ENCODE data around the gene FAXDC2. TPM values are rescaled to one million over a fixed set of nuclear protein-coding genes. Genes with fewer than 3 reads are reported as not detected.

Gene FAXDC2
- total and polyA plus RNA-seq, 2 of the 13 experiments (the other 11 are each of a cell fraction or from before 2014, with no cell fraction given), result 4.7 to 58.8 TPM

DNA sequence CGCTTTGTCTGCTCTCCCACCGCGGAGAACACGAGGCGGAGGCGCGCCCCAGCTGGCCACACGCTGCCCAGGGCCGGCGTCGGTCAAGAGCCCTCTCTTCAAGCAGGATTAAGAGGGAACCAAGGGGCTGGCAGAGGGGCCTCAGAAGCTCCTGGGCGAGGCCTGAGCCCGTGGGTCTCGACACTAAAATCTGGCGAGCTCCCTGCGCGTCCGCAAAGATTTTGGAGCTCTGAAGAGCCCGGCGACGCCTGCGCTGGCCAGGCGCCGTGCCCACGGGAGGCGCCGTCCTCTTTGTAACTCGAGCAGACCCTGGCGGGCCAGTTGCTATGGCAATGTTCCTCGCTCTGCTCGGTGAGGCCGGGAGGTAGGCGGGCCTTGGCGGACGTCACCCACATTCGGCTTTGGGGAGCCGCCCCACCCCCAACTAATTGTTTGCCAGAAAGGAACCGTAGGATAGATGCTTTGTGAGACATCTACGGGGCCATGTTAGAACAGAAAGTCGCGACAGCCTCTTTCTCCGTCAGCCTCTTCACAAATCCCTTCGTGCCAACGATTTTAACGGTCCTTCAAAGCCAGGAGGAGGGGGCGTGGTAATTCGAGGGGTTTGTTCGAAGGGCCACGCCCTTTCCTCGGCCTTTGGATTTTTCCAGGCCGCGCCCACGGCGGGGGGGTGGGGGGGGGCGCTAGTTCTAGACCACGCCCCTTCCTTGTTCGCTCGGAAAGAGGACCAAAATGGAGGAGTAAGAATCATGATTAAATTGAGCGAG, 7.3 kb upstream of the FAXDC2 start (continued):
- TF ChIP-seq, protein P1, sequence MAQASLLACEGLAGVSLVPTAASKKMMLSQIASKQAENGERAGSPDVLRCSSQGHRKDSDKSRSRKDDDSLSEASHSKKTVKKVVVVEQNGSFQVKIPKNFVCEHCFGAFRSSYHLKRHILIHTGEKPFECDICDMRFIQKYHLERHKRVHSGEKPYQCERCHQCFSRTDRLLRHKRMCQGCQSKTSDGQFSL (CRISPR knock-in tag; IDR thresholded peaks at IDR 0.05), result no peak; the same call in 1 of the 2 replicates
- TF ChIP-seq PITX1 (CRISPR knock-in tag; IDR thresholded peaks at IDR 0.05) (no peak; the same call in 1 of the 2 replicates), ZC3H4 (CRISPR knock-in tag; IDR thresholded peaks at IDR 0.05; ENCODE audit: borderline replicate concordance) (no peak; the same call in 1 of the 2 replicates), GATAD2A (CRISPR knock-in tag; IDR thresholded peaks at IDR 0.05) (no peak), SOX5 (CRISPR knock-in tag; IDR thresholded peaks at IDR 0.05; ENCODE audit: borderline replicate concordance) (peak; percentile 25), SUZ12 (IDR thresholded peaks at IDR 0.05; ENCODE audit: low read depth, low read length) (no peak), RFX5 (IDR thresholded peaks at IDR 0.05; ENCODE audit: low read depth, low read length) (no peak), SOX6 (IDR thresholded peaks at IDR 0.05) (no peak), SOX6 (CRISPR knock-in tag; IDR thresholded peaks at IDR 0.05) (peak; percentile 53), ARNTL (CRISPR knock-in tag; IDR thresholded peaks at IDR 0.05) (no peak), BCL6 (CRISPR knock-in tag; IDR thresholded peaks at IDR 0.05) (no peak; the same call in 1 of the 2 replicates), HMG20B (CRISPR knock-in tag; conservative IDR thresholded peaks at IDR 0.05) (no peak), GPN1 (CRISPR knock-in tag; IDR thresholded peaks at IDR 0.05; ENCODE audit: borderline replicate concordance) (no peak), ZNF557 (CRISPR knock-in tag; IDR thresholded peaks at IDR 0.05) (no peak), KDM1A (CRISPR knock-in tag; IDR thresholded peaks at IDR 0.05) (no peak), SMAD1 (CRISPR knock-in tag; IDR thresholded peaks at IDR 0.05; ENCODE audit: borderline replicate concordance, low read depth) (no peak; the same call in 1 of the 2 replicates), MYC (CRISPR knock-in tag; IDR thresholded peaks at IDR 0.05; ENCODE audit: borderline replicate concordance) (peak; percentile 94), PLRG1 (conservative IDR thresholded peaks at IDR 0.05) (no peak), ZNF781 (CRISPR knock-in tag; IDR thresholded peaks at IDR 0.05; ENCODE audit: borderline replicate concordance, not compliant biosample characterization) (peak; percentile 71), ZSCAN29 (CRISPR knock-in tag; conservative IDR thresholded peaks at IDR 0.05) (no peak), IKZF1 (IDR thresholded peaks at IDR 0.05) (no peak), ZNF446 (CRISPR knock-in tag; IDR thresholded peaks at IDR 0.05) (no peak; the same call in 1 of the 2 replicates)
- TF ChIP-seq, protein P2, sequence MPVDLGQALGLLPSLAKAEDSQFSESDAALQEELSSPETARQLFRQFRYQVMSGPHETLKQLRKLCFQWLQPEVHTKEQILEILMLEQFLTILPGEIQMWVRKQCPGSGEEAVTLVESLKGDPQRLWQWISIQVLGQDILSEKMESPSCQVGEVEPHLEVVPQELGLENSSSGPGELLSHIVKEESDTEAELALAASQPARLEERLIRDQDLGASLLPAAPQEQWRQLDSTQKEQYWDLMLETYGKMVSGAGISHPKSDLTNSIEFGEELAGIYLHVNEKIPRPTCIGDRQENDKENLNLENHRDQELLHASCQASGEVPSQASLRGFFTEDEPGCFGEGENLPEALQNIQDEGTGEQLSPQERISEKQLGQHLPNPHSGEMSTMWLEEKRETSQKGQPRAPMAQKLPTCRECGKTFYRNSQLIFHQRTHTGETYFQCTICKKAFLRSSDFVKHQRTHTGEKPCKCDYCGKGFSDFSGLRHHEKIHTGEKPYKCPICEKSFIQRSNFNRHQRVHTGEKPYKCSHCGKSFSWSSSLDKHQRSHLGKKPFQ (CRISPR knock-in tag; IDR thresholded peaks at IDR 0.05; ENCODE audit: insufficient replicate concordance), result peak; percentile 77

Measured in HepG2 (cell line).